Measurements from ENCODE around the gene MYL9.
A peak's percentile ranks its signal among the peaks of the same experiment; 100 is the strongest.
"Not testable (repeated sequence)": the region's sequence is repeated elsewhere in the genome, so short reads cannot be mapped to it uniquely, and the experiment has no call there.

MYL9 gene

GRCh38 chr20:36504295-36504694 is 37.0 kb upstream of the MYL9 start:
- ChIA-PET POLR2A (ENCODE audit: low non-redundant PET) (no interaction called here), CTCF (no interaction called here)
- no peak for DNase-seq (ENCODE audit: low spot score)
- TF ChIP-seq CTCF (conservative IDR thresholded peaks at IDR 0.05; ENCODE audit: low read depth): no peak
- no peak overlapping the region for H3K27ac ChIP-seq

- no peak; the same call in 1 of the 2 replicates for TF ChIP-seq CTCF (conservative IDR thresholded peaks at IDR 0.05; ENCODE audit: low read depth)
- DNase-seq (ENCODE audit: low spot score): no peak
- no peak overlapping the region for H3K27ac ChIP-seq
- CTCF ChIA-PET: interaction anchor here (1.1 to 1.3 kb wide), 2 partner anchors 11 to 98 kb away, joined by 3 to 5 read pairs; no protein-coding TSS in a partner anchor
- POLR2A ChIA-PET (ENCODE audit: low non-redundant PET): no interaction called here
These were observed 35.1 kb upstream of the MYL9 start for GRCh38 chr20:36506253-36506652.

- ChIA-PET CTCF (no interaction called here), POLR2A (ENCODE audit: low non-redundant PET) (no interaction called here)
- peak; percentile 58 for DNase-seq (ENCODE audit: low spot score)
- H3K27ac ChIP-seq: peak overlapping the region; percentile 36; the same call in 1 of the 2 replicates
- TF ChIP-seq CTCF (conservative IDR thresholded peaks at IDR 0.05; ENCODE audit: low read depth): no peak
These were observed 33.6 kb upstream of the MYL9 start for GRCh38 chr20:36507746-36508145.

- no peak for DNase-seq (ENCODE audit: low spot score)
- no peak overlapping the region for H3K27ac ChIP-seq
- ChIA-PET CTCF (interaction anchor here (0.6 kb wide), 2 partner anchors 70 to 904 kb away, joined by 3 read pairs; no protein-coding TSS in a partner anchor), POLR2A (ENCODE audit: low non-redundant PET) (no interaction called here)
- TF ChIP-seq CTCF (conservative IDR thresholded peaks at IDR 0.05; ENCODE audit: low read depth): no peak
These were observed 22.2 kb upstream of the MYL9 start for GRCh38 chr20:36519012-36519719.

- ChIA-PET POLR2A (ENCODE audit: low non-redundant PET) (no interaction called here), CTCF (interaction anchor here (0.6 kb wide), 1 partner anchor 69 kb away, joined by 3 read pairs; no protein-coding TSS in a partner anchor)
- TF ChIP-seq CTCF (conservative IDR thresholded peaks at IDR 0.05; ENCODE audit: low read depth): no peak
- no peak overlapping the region for H3K27ac ChIP-seq
- DNase-seq (ENCODE audit: low spot score): no peak
These were observed 21.4 kb upstream of the MYL9 start for GRCh38 chr20:36519944-36520343.

- no peak for TF ChIP-seq CTCF (conservative IDR thresholded peaks at IDR 0.05; ENCODE audit: low read depth)
- no peak overlapping the region for H3K27ac ChIP-seq
- DNase-seq (ENCODE audit: low spot score): no peak
- POLR2A ChIA-PET (ENCODE audit: low non-redundant PET): no interaction called here
- CTCF ChIA-PET: interaction anchor here (0.7 to 1.4 kb wide), 2 partner anchors 10 to 51 kb away, joined by 4 to 7 read pairs; no protein-coding TSS in a partner anchor
These were observed 19.8 kb upstream of the MYL9 start for GRCh38 chr20:36521526-36521925.

- peak overlapping the region; percentile 16 for H3K27ac ChIP-seq
- POLR2A ChIA-PET (ENCODE audit: low non-redundant PET); DNase-seq (ENCODE audit: low spot score): not testable (repeated sequence)
- CTCF ChIA-PET: interaction anchor here (0.6 to 1.4 kb wide), 2 partner anchors 10 to 845 kb away, joined by 4 to 7 read pairs; no protein-coding TSS in a partner anchor
These were observed 18.9 kb upstream of the MYL9 start for GRCh38 chr20:36522412-36522811.
